OCI-LY3 (cell line): ENCODE measurements around the gene RUNX2.
A peak's percentile ranks its signal among the peaks of the same experiment; 100 is the strongest.

ENCODE experiments used
- CTCF ChIP-seq: fragments of 200-600, 300-600 bp; sonication (generic); IDR thresholded peaks from 2 replicates; pipeline ENCODE4 v1.5.1; 2014; ENCODE audit warnings: antibody characterized with exemption, low read length, low read depth
- EZH2phosphoT487 ChIP-seq: fragments of 200-600 bp; shearing (Covaris generic); IDR thresholded peaks from 2 replicates; pipeline ENCODE4 v1.6.1; 2018; ENCODE audit warnings: antibody characterized with exemption, mixed run types, low read depth

GRCh38 chr6:45681860-45682511 lies 353.9 kb downstream of the RUNX2 start:
- no peak for TF ChIP-seq CTCF
- peak; percentile 60; the same call in 1 of the 2 replicates for TF ChIP-seq EZH2phosphoT487
